Hematopoietic multipotent progenitor cell treated with erythropoietin and hydrocortisone succinate and interleukin-3 and kit ligand, for 8 days (in vitro differentiated cells): ENCODE data around the gene MED29.

Experiments
- DNase-seq: peaks from one replicate; pipeline ENCODE4 v3.0.0-alpha.2; 2015

Gene MED29

GRCh38 chr19:39399668-39400050 lies 8.5 kb downstream of the MED29 start:
- peak; percentile 53 for DNase-seq

GRCh38 chr19:39400061-39400460 lies 8.9 kb downstream of the MED29 start:
- no peak for DNase-seq

- no peak for DNase-seq
Measured at GRCh38 chr19:39401070-39401548, 9.9 kb downstream of the MED29 start.

- DNase-seq = peak; percentile 84
Measured at GRCh38 chr19:39401549-39402345, 10.6 kb downstream of the MED29 start.

- peak; percentile 79 for DNase-seq
Measured at GRCh38 chr19:39402346-39403300, 11.4 kb downstream of the MED29 start.

GRCh38 chr19:39403331-39404312 lies 12.4 kb downstream of the MED29 start:
- DNase-seq = peak; percentile 85

GRCh38 chr19:39405261-39405957 lies 14.2 kb downstream of the MED29 start:
- DNase-seq = no peak

GRCh38 chr19:39405958-39406655 lies 14.9 kb downstream of the MED29 start:
- peak; percentile 65 for DNase-seq

GRCh38 chr19:39406656-39407409 lies 15.7 kb downstream of the MED29 start, which contains the start of gene ZFP36:
TSS of gene ZFP36 (plus strand) at chr19:39406847. CDS start at chr19:39406905, 58 bp downstream.
- peak; percentile 80 for DNase-seq

GRCh38 chr19:39407410-39407659 lies 16.2 kb downstream of the MED29 start:
- no peak for DNase-seq

- peak; percentile 56 for DNase-seq
Measured at GRCh38 chr19:39407660-39408391, 16.6 kb downstream of the MED29 start.

GRCh38 chr19:39408392-39409207 lies 17.4 kb downstream of the MED29 start:
- no peak for DNase-seq

- DNase-seq = peak; percentile 51
Measured at GRCh38 chr19:39409208-39410016, 18.2 kb downstream of the MED29 start.

- DNase-seq = no peak
Measured at GRCh38 chr19:39410017-39410830, 19.0 kb downstream of the MED29 start.

- no peak for DNase-seq
Measured at GRCh38 chr19:39410831-39411080, 19.6 kb downstream of the MED29 start.

- no peak for DNase-seq
Measured at GRCh38 chr19:39411081-39411831, 20.1 kb downstream of the MED29 start.

GRCh38 chr19:39411832-39412099 lies 20.6 kb downstream of the MED29 start:
- DNase-seq = peak; percentile 95
